DND-41 (cell line): ENCODE measurements around the gene BLM.

Source experiments
- ATAC-seq: fragments of 200-7000 bp; cut with Tn5 transposase; 3 replicates; pipeline ENCODE4 v1.9.1; 2021; ENCODE audit warnings: low read depth; ENCODE audit not compliant: insufficient read depth
- DNase-seq: peaks from one replicate; pipeline ENCODE4 v3.0.0-alpha.2; 2020
- H2AFZ ChIP-seq: 2 replicates; pipeline ENCODE4 v1.6.0; 2012; ENCODE audit warnings: low read depth, low read length
- H3K27ac ChIP-seq: 2 replicates; pipeline ENCODE4 v1.5.1; 2012; ENCODE audit warnings: low read length, inconsistent platforms
- H3K27me3 ChIP-seq: fragments of 200-600 bp; sonication (generic); 2 replicates; pipeline ENCODE4 v1.6.0; 2012; ENCODE audit warnings: low read length, mild to moderate bottlenecking, inconsistent platforms; ENCODE audit not compliant: insufficient read depth, poor library complexity
- H3K36me3 ChIP-seq: 2 replicates; pipeline ENCODE4 v1.5.1; 2012; ENCODE audit warnings: low read length, inconsistent platforms; ENCODE audit not compliant: insufficient read depth
- H3K4me1 ChIP-seq: 2 replicates; pipeline ENCODE4 v1.5.1; 2012; ENCODE audit warnings: mild to moderate bottlenecking, low read length; ENCODE audit not compliant: insufficient read depth
- H3K4me2 ChIP-seq: 2 replicates; pipeline ENCODE4 v1.6.0; 2012; ENCODE audit warnings: mild to moderate bottlenecking, moderate library complexity, low read length, inconsistent platforms; ENCODE audit not compliant: insufficient read depth
- H3K4me3 ChIP-seq, 2 experiments: fragments of 200-600 bp in 1 of 2; shearing (Covaris generic) in 1 of 2; 2 replicates each; pipeline ENCODE4 v1.5.1; 2012 to 2016; ENCODE audit warnings: inconsistent platforms in 2 of 2, low read length in 2 of 2, mild to moderate bottlenecking in 2 of 2, low read depth in 1 of 2, moderate library complexity in 1 of 2
- H3K79me2 ChIP-seq: 2 replicates; pipeline ENCODE4 v1.6.0; 2012; ENCODE audit warnings: low read length, inconsistent platforms; ENCODE audit not compliant: insufficient read depth
- H3K9ac ChIP-seq: 2 replicates; pipeline ENCODE4 v1.6.0; 2012; ENCODE audit warnings: low read depth, mild to moderate bottlenecking, inconsistent platforms, low read length, moderate library complexity
- H3K9me3 ChIP-seq: 2 replicates; pipeline ENCODE4 v1.5.1; 2012; ENCODE audit warnings: low read length, moderate library complexity, mild to moderate bottlenecking, inconsistent platforms; ENCODE audit not compliant: insufficient read depth, severe bottlenecking
- H4K20me1 ChIP-seq: 2 replicates; pipeline ENCODE4 v1.6.0; 2012; ENCODE audit warnings: low read length; ENCODE audit not compliant: insufficient read depth
- CTCF ChIP-seq: IDR thresholded peaks from 2 replicates; pipeline ENCODE4 v1.5.1; 2012; ENCODE audit warnings: borderline replicate concordance, low read length, moderate library complexity, mild to moderate bottlenecking; ENCODE audit not compliant: poor library complexity, severe bottlenecking; ENCODE audit errors: extremely low read depth
- EZH2 ChIP-seq: IDR thresholded peaks from 3 replicates; pipeline ENCODE4 v1.6.1; 2012; ENCODE audit warnings: borderline replicate concordance, low read depth, mild to moderate bottlenecking, moderate library complexity, low read length, inconsistent platforms; ENCODE audit not compliant: severe bottlenecking

The BLM gene

GRCh38 chr15:90711842-90712241 lies 5.3 kb upstream of the BLM start:
- no peak overlapping the region for H3K27ac ChIP-seq
- ATAC-seq = no peak
- H3K27me3 ChIP-seq = no peaks in the 10 kb centered on the region
- no peaks in the 10 kb centered on the region for H3K9me3 ChIP-seq
- H2AFZ ChIP-seq = no peak overlapping the region
- peaks cover 10% of the 10 kb centered on the region for H3K4me1 ChIP-seq
- DNase-seq = no peak
- no peak overlapping the region for H3K4me3 ChIP-seq
- TF ChIP-seq EZH2 (no peak), CTCF (no peak)
- H4K20me1 ChIP-seq = no peaks in the 10 kb centered on the region
- no peak overlapping the region for H3K9ac ChIP-seq
- peaks cover 11% of the 10 kb centered on the region for H3K79me2 ChIP-seq
- no peak overlapping the region for H3K4me2 ChIP-seq
- H3K36me3 ChIP-seq = 0 out of 2 replicates have a peak, but pooled peaks cover 6% of the 10 kb centered on the region

GRCh38 chr15:90713081-90713480 lies 4.1 kb upstream of the BLM start:
- H3K27me3 ChIP-seq = no peaks in the 10 kb centered on the region
- H3K9me3 ChIP-seq = no peaks in the 10 kb centered on the region
- no peak overlapping the region for H2AFZ ChIP-seq
- H3K9ac ChIP-seq = no peak overlapping the region
- peaks cover 20% of the 10 kb centered on the region for H3K79me2 ChIP-seq
- no peak for ATAC-seq
- peaks cover 9% of the 10 kb centered on the region; the same call in 1 of the 2 replicates for H3K36me3 ChIP-seq
- H3K27ac ChIP-seq = no peak overlapping the region
- H4K20me1 ChIP-seq = no peaks in the 10 kb centered on the region
- H3K4me1 ChIP-seq = peaks cover 12% of the 10 kb centered on the region
- no peak for DNase-seq
- no peak for TF ChIP-seq EZH2
- no peak for TF ChIP-seq CTCF
- H3K4me3 ChIP-seq = no peak overlapping the region
- H3K4me2 ChIP-seq = no peak overlapping the region

GRCh38 chr15:90716317-90716975 lies 700 bp upstream of the BLM start:
- ATAC-seq (no peak), DNase-seq (no peak)
- H3K27ac ChIP-seq = peak overlapping the region; percentile 92
- peak overlapping the region; percentile 80 for H3K9ac ChIP-seq
- peak overlapping the region; percentile 73 for H2AFZ ChIP-seq
- TF ChIP-seq CTCF (no peak), EZH2 (no peak)
- H3K4me1 ChIP-seq = peaks cover 33% of the 10 kb centered on the region
- H3K27me3 ChIP-seq = no peaks in the 10 kb centered on the region
- H3K9me3 ChIP-seq = no peaks in the 10 kb centered on the region
- peak overlapping the region; percentile 40 to 92 for H3K4me3 ChIP-seq
- H3K36me3 ChIP-seq = peaks cover 18% of the 10 kb centered on the region; the same call in 1 of the 2 replicates
- H4K20me1 ChIP-seq = no peaks in the 10 kb centered on the region; the same call in 1 of the 2 replicates
- peaks cover 54% of the 10 kb centered on the region for H3K79me2 ChIP-seq
- H3K4me2 ChIP-seq = peak overlapping the region; percentile 79
